CD14-positive monocyte (primary cell): ENCODE measurements around the gene ATG7. TPM values are rescaled to one million over a fixed set of nuclear protein-coding genes. Genes with fewer than 3 reads are reported as not detected.

Source experiments
- DNase-seq, 3 donors: peaks; one replicate each; pipeline ENCODE4 v3.0.0-alpha.2; 2011 to 2022
- H2AFZ ChIP-seq: 2 replicates; pipeline ENCODE4 v1.6.0; 2012; ENCODE audit warnings: mild to moderate bottlenecking, low read depth, low read length, inconsistent platforms; ENCODE audit not compliant: insufficient read depth, poor library complexity, severe bottlenecking
- H3K27ac ChIP-seq, 2 donors: 1 replicate in 1 of 2; 2 replicates in 1 of 2; pipeline ENCODE4 v1.5.1; 2012 to 2013; ENCODE audit warnings: low read length in 2 of 2, control low read depth in 1 of 2, inconsistent platforms in 1 of 2, low read depth in 1 of 2, mild to moderate bottlenecking in 1 of 2
- H3K27me3 ChIP-seq, 2 donors: one replicate each; pipeline versions ENCODE4 v1.6.0 to v1.6.1; 2011 to 2013; ENCODE audit warnings: low read length in 2 of 2; ENCODE audit not compliant: control insufficient read depth in 2 of 2, insufficient read depth in 2 of 2
- H3K36me3 ChIP-seq, 2 donors: replicated peaks in 1 of 2; 1 replicate in 1 of 2; 2 replicates in 1 of 2; pipeline versions ENCODE4 v1.5.1 to v1.6.1; 2012 to 2013; ENCODE audit warnings: low read length in 2 of 2, control low read depth in 1 of 2, inconsistent platforms in 1 of 2, mild to moderate bottlenecking in 1 of 2; ENCODE audit not compliant: insufficient read depth in 2 of 2, control insufficient read depth in 1 of 2
- H3K4me1 ChIP-seq, 2 donors: 1 replicate in 1 of 2; 2 replicates in 1 of 2; pipeline versions ENCODE4 v1.5.1 to v1.6.1; 2012 to 2013; ENCODE audit warnings: low read length in 2 of 2, control low read depth in 1 of 2, inconsistent platforms in 1 of 2, mild to moderate bottlenecking in 1 of 2, moderate library complexity in 1 of 2; ENCODE audit not compliant: insufficient read depth in 2 of 2, control insufficient read depth in 1 of 2
- H3K4me2 ChIP-seq: replicated peaks from 2 replicates; pipeline ENCODE3; 2012; ENCODE audit warnings: low read length, moderate library complexity, mild to moderate bottlenecking; ENCODE audit not compliant: poor library complexity, severe bottlenecking; ENCODE audit errors: extremely low read depth
- H3K4me3 ChIP-seq, 3 experiments: fragments of 200-600 bp in 1 of 3; sonication (generic) in 1 of 3; replicated peaks in 1 of 3; 1 replicate in 2 of 3; 2 replicates in 1 of 3; pipeline ENCODE4 v1.5.1; 2011 to 2013; ENCODE audit warnings: low read length in 3 of 3, mild to moderate bottlenecking in 3 of 3, control low read depth in 2 of 3, low read depth in 2 of 3, inconsistent platforms in 1 of 3, moderate library complexity in 1 of 3
- H3K79me2 ChIP-seq: 2 replicates; pipeline ENCODE4 v1.6.0; 2012; ENCODE audit warnings: mild to moderate bottlenecking, control low read depth, inconsistent platforms, low read length, moderate library complexity; ENCODE audit not compliant: insufficient read depth
- H3K9ac ChIP-seq: 2 replicates; pipeline ENCODE4 v1.6.0; 2017; ENCODE audit warnings: low read length, mild to moderate bottlenecking; ENCODE audit not compliant: insufficient read depth, poor library complexity, severe bottlenecking
- H3K9me3 ChIP-seq, 2 donors: replicated peaks in 1 of 2; 1 replicate in 1 of 2; 2 replicates in 1 of 2; pipeline versions ENCODE4 v1.5.1 to v1.6.1; 2012 to 2013; ENCODE audit warnings: low read length in 2 of 2, control low read depth in 1 of 2; ENCODE audit not compliant: control insufficient read depth in 1 of 2, insufficient read depth in 1 of 2
- H4K20me1 ChIP-seq: 2 replicates; pipeline ENCODE4 v1.6.0; 2012; ENCODE audit warnings: mild to moderate bottlenecking, low read length, control low read depth, moderate library complexity; ENCODE audit not compliant: insufficient read depth
- H3K27ac Mint-ChIP-seq, 7 donors: one replicate each; pipeline ENCODE4 v1.8.0; 2020; ENCODE audit warnings: mild to moderate bottlenecking in 7 of 7, mixed read lengths in 7 of 7, moderate library complexity in 6 of 7, inconsistent platforms in 2 of 7
- H3K27me3 Mint-ChIP-seq, 3 donors: one replicate each; pipeline ENCODE4 v1.8.0; 2021 to 2022; ENCODE audit warnings: low read depth in 3 of 3, mild to moderate bottlenecking in 3 of 3, mixed read lengths in 3 of 3, moderate library complexity in 3 of 3, inconsistent platforms in 1 of 3
- H3K36me3 Mint-ChIP-seq, 2 donors: one replicate each; pipeline ENCODE4 v1.8.0; 2020; ENCODE audit warnings: mixed read lengths in 2 of 2, inconsistent platforms in 1 of 2, mild to moderate bottlenecking in 1 of 2
- H3K4me1 Mint-ChIP-seq: one replicate; pipeline ENCODE4 v1.8.0; 2020; ENCODE audit warnings: mild to moderate bottlenecking, mixed read lengths
- H3K4me3 Mint-ChIP-seq, 2 donors: one replicate each; pipeline ENCODE4 v1.8.0; 2020; ENCODE audit warnings: mild to moderate bottlenecking in 2 of 2, mixed read lengths in 2 of 2, moderate library complexity in 1 of 2
- H3K9me3 Mint-ChIP-seq, 7 donors: one replicate each; pipeline ENCODE4 v1.8.0; 2020 to 2022; ENCODE audit warnings: mixed read lengths in 7 of 7, mild to moderate bottlenecking in 6 of 7, moderate library complexity in 6 of 7, inconsistent platforms in 2 of 7
- CTCF ChIP-seq: fragments of 200-600 bp; IDR thresholded peaks from one replicate; pipeline ENCODE4 v1.8.0; 2022; ENCODE audit warnings: antibody characterized with exemption, mild to moderate bottlenecking
- WGBS: methylation state at CpG from one replicate; pipeline ENCODE4 v1.1.5; 2013; ENCODE audit warnings: missing lambda C conversion rate; ENCODE audit not compliant: insufficient coverage; 5-methylcytosine and 5-hydroxymethylcytosine counted together
- intact Hi-C, 2 donors: fragments of 100-400 bp; cut with micrococcal nuclease; formaldehyde crosslinking; loops; one replicate each; pipeline versions ENCODE4 v1.15.0 to v1.15.1; 2023
- polyA plus RNA-seq, 3 donors: library from polyadenylated mRNA; depleted of rRNA in 1 of 3; unstranded in 2 of 3; stranded (reverse) in 1 of 3; fragments of 300-500 nt in 2 of 3; fragments of >200 nt in 1 of 3; fragmentation: Illumina TruSeq in 2 of 3; gene quantifications; 1 replicate in 2 of 3; 2 replicates in 1 of 3; pipeline ENCODE4 v1.2.3, GENCODE V29; 2012 to 2021

The ATG7 gene
- polyA plus RNA-seq, 3 donors = 57.4 to 101 (median 89.7) TPM

- Histone ChIP-seq H3K27ac (no peak overlapping the region), H2AFZ (no peak overlapping the region), H4K20me1 (peaks cover 58% of the 10 kb centered on the region), H3K4me3 (no peak overlapping the region), H3K4me2 (no peak overlapping the region), H3K79me2 (peaks cover 11% of the 10 kb centered on the region), H3K27me3 (no peaks in the 10 kb centered on the region), H3K9me3 (peaks cover 0 to 5% of the 10 kb centered on the region in 2 donors), H3K36me3 (peaks cover 10 to 65% of the 10 kb centered on the region in 2 donors), H3K4me1 (peaks cover 7 to 10% of the 10 kb centered on the region in 2 donors), H3K9ac (no peak overlapping the region)
- DNase-seq = no peak
- peaks cover 16 to 24% of the 10 kb centered on the region in 2 donors for H3K36me3 Mint-ChIP-seq
- WGBS = 98% methylated on average over 4 of the region's 7 CpGs
- peaks cover 0 to 13% (median 9%) of the 10 kb centered on the region in 7 donors for H3K9me3 Mint-ChIP-seq
- H3K4me1 Mint-ChIP-seq = peaks cover 11% of the 10 kb centered on the region
- H3K4me3 Mint-ChIP-seq = no peak overlapping the region
- no peak overlapping the region for H3K27ac Mint-ChIP-seq
- TF ChIP-seq CTCF = no peak
- H3K27me3 Mint-ChIP-seq = no peaks in the 10 kb centered on the region
- intact Hi-C loops = no loop called here
Observed at GRCh38 chr3:11480663-11481298, 208.6 kb downstream of the ATG7 start.

GRCh38 chr3:11481556-11481955, 209.4 kb downstream of the ATG7 start:
- no peak for TF ChIP-seq CTCF
- Histone ChIP-seq H3K36me3 (peaks cover 10 to 57% of the 10 kb centered on the region in 2 donors), H3K9me3 (peaks cover 0 to 5% of the 10 kb centered on the region in 2 donors), H2AFZ (no peak overlapping the region), H3K27ac (no peak overlapping the region), H3K4me2 (no peak overlapping the region), H3K4me1 (peaks cover 7 to 10% of the 10 kb centered on the region in 2 donors), H3K9ac (no peak overlapping the region), H4K20me1 (peaks cover 52% of the 10 kb centered on the region), H3K79me2 (peaks cover 11% of the 10 kb centered on the region), H3K27me3 (no peaks in the 10 kb centered on the region), H3K4me3 (no peak overlapping the region)
- H3K36me3 Mint-ChIP-seq = peaks cover 11 to 19% of the 10 kb centered on the region in 2 donors
- H3K4me1 Mint-ChIP-seq = peaks cover 15% of the 10 kb centered on the region
- H3K27ac Mint-ChIP-seq = no peak overlapping the region
- WGBS = 86% methylated on average over 2 of the region's 3 CpGs
- no peak overlapping the region for H3K4me3 Mint-ChIP-seq
- intact Hi-C loops = no loop called here
- peaks cover 0 to 13% (median 9%) of the 10 kb centered on the region in 7 donors for H3K9me3 Mint-ChIP-seq
- no peaks in the 10 kb centered on the region for H3K27me3 Mint-ChIP-seq
- no peak for DNase-seq
